ENCODE results near the gene ABCC10.
A peak's percentile ranks its signal among the peaks of the same experiment; 100 is the strongest.
"Not testable (repeated sequence)": the region's sequence is repeated elsewhere in the genome, so short reads cannot be mapped to it uniquely, and the experiment has no call there.

ABCC10 gene

DNA sequence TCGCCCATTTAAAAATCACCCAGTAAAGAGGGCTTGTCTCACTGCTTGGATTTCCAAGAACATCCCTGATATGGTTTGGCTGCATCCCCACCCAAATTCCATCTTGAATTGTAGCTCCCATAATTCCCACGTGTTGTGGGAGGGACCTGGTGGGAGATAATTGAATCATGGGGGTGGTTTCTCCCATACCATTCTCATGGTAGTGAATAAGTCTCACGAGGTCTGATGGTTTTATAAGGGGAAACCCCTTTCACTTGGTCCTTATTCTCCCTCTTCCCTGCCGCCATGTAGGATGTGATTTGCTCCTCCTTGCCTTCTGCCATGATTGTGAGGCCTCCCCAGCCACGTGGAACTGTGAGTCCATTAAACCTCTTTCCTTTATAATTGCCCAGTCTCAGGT is 39.9 kb downstream of the ABCC10 start:
- not testable (repeated sequence) for H3K9me3 Mint-ChIP-seq; H3K36me3 Mint-ChIP-seq (ENCODE audit: low read depth); H3K27ac Mint-ChIP-seq; H3K4me1 Mint-ChIP-seq (ENCODE audit: low read depth); H3K4me3 Mint-ChIP-seq
- H3K27me3 Mint-ChIP-seq, result peaks cover 32% of the 10 kb centered on the region

DNA sequence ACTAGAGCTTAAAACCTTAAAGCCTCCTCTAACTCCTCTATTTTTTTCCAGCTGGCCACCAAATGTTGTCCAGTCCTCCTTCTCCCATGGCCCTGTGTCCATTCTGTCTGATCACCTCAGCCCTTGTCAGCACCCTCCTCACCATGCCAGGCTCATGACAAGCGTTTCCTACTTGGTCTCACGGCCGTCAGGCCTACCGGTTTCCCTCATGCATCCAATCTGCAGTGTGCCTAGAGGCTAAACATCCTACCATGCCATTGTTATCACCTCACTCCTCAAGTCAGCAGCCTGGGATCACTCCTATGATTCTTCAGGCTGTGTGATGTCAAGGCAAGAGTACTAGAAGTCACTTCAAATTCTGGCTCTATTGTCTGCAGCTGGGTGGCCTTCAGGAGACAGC is 40.4 kb downstream of the ABCC10 start:
- no peaks in the 10 kb centered on the region for H3K36me3 Mint-ChIP-seq (ENCODE audit: low read depth)
- peaks cover 27% of the 10 kb centered on the region for H3K27me3 Mint-ChIP-seq
- H3K27ac Mint-ChIP-seq, result no peak overlapping the region

DNA sequence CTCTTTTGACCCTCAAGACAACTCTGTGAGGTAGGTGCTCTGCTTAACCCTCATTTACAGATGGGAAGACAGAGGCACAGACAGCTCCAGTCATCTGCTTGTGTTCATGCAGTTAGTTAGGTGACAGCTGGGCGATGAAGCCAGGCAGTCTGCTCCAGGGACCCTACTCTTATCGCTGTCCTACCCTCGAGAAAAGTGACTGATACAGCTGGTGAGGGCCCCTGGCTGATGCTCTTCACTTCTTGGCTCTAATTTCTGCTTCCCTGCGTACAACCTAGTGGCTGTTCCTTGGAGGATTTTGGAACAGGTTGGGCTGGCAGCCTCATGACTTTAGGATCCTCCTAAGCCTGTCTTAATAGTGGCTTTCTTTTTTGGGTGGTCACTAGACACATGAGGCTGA is 40.9 kb downstream of the ABCC10 start:
- H3K4me1 Mint-ChIP-seq (ENCODE audit: low read depth), result no peaks in the 10 kb centered on the region
- no peak overlapping the region for H3K4me3 Mint-ChIP-seq
- H3K27me3 Mint-ChIP-seq, result peaks cover 23% of the 10 kb centered on the region
- no peaks in the 10 kb centered on the region for H3K36me3 Mint-ChIP-seq (ENCODE audit: low read depth)
- H3K9me3 Mint-ChIP-seq, result no peaks in the 10 kb centered on the region
- no peak overlapping the region for H3K27ac Mint-ChIP-seq

More for the DNA sequence above, 40.4 kb downstream of the ABCC10 start:
- no peak overlapping the region for H3K4me3 Mint-ChIP-seq
- H3K4me1 Mint-ChIP-seq (ENCODE audit: low read depth), result no peaks in the 10 kb centered on the region
- H3K9me3 Mint-ChIP-seq, result no peaks in the 10 kb centered on the region

DNA sequence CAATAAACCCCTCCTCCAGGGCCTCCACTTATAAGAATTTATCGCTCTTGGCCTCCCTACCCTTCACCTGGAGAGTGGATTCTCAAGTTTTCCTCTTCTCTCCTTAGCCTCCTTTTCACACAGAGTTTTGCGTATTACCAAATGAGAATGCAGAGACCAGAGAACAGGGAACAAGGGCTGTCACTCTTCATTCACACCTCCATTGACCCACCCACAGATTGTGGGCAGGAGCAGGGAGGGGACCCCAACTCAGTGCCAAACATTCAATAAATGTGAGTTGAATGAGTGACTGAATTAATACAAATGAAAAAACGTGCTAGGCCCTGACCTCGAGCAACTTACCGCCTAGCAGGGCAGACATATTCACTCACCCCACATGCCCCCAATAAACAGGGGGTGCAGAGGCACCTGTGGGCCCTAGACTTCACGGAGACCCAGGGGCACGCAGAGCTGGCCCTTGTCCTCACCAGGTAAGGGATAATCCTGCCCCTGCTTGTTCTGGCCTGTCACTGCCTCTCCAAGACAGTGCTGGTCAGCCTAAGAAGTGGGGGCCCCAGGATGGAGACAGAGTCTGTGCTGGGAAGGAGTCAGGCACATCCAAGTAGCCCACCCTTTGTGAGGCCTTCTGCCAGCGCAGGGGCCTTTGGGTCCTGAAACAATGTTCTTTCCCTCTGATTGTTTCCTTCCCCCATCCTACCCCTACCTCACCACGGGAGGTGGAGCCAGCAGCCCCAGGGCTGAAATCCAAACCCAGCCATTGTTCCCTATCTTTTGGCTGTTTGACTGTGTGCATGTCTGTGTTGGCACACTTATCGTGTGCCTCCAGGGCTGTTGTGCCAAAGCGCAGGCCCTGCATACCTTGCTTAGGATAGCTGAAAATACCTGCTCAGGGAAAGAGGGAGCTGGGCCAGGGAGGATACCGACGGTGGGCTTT is 41.7 kb downstream of the ABCC10 start:
- Mint-ChIP-seq H3K36me3 (ENCODE audit: low read depth) (no peaks in the 10 kb centered on the region), H3K4me3 (no peak overlapping the region), H3K27me3 (peaks cover 22% of the 10 kb centered on the region), H3K9me3 (no peaks in the 10 kb centered on the region), H3K27ac (no peak overlapping the region), H3K4me1 (ENCODE audit: low read depth) (no peaks in the 10 kb centered on the region)

DNA sequence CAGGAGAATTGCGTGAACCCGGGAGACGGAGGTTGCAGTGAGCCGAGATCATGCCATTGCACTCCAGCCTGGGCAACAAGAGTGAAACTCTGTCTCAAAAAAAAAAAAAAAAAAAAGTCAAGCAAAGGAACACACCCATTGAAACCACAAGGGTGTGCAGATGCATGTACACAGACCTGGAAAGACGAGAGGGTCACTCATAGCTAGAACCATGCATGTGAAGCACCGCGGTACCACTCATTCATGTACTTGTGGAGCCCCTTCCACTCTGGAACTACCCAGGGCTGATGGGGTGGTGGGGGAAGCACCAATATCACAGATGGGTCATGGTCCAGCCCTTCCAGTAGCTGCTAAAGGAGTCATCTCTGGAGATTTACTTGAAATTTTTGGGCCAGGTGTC is 42.6 kb downstream of the ABCC10 start:
- Mint-ChIP-seq H3K36me3 (ENCODE audit: low read depth) (no peaks in the 10 kb centered on the region), H3K27me3 (peaks cover 22% of the 10 kb centered on the region), H3K9me3 (no peaks in the 10 kb centered on the region), H3K27ac (no peak overlapping the region), H3K4me3 (no peak overlapping the region), H3K4me1 (ENCODE audit: low read depth) (no peaks in the 10 kb centered on the region)

DNA sequence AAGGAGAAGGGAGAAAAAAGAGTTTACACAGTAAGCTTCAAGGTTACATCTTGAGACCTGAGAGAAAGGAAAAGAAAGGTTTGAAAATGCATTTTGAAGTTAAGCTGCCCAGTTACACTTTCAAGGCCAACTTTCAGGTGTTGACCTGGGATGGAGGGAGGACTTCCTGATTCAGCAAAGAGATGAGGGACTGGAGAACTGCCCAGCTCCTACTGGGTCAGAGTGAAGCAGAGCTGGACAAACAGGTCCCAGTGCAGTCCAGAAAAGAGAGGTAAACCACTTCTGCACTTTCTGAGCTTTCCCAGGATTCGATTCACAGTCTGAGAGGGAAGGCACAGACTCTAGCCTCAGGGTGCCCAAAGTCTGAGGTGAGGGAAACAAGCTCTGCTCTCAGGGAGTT is 44.1 kb downstream of the ABCC10 start:
- H3K36me3 Mint-ChIP-seq (ENCODE audit: low read depth), result no peaks in the 10 kb centered on the region
- no peak overlapping the region for H3K27ac Mint-ChIP-seq
- H3K4me3 Mint-ChIP-seq, result no peak overlapping the region
- peaks cover 19% of the 10 kb centered on the region for H3K27me3 Mint-ChIP-seq
- no peaks in the 10 kb centered on the region for H3K4me1 Mint-ChIP-seq (ENCODE audit: low read depth)
- H3K9me3 Mint-ChIP-seq, result no peaks in the 10 kb centered on the region

DNA sequence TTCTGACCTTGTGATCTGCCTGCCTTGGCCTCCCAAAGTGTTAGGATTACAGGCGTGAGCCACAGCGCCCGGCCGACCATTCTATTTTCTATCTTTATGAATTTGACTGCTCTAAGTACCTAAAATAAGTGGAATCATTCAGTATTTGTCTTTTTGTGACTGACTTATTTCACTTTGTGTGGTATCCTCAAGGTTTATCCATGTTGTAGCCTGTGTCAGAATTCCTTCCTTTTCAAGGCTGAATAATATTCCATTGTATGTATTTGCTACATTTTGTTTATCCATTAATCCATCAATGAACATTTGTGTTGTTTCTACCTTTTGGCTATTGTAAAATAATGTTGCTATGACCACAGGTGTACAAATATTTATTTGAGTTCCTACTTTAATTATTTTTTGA is 45.2 kb downstream of the ABCC10 start:
- no peak overlapping the region for H3K27ac Mint-ChIP-seq
- peaks cover 10% of the 10 kb centered on the region for H3K4me1 Mint-ChIP-seq (ENCODE audit: low read depth)
- peaks cover 14% of the 10 kb centered on the region for H3K27me3 Mint-ChIP-seq
- no peak overlapping the region for H3K4me3 Mint-ChIP-seq
- no peaks in the 10 kb centered on the region for H3K9me3 Mint-ChIP-seq
- no peaks in the 10 kb centered on the region for H3K36me3 Mint-ChIP-seq (ENCODE audit: low read depth)

DNA sequence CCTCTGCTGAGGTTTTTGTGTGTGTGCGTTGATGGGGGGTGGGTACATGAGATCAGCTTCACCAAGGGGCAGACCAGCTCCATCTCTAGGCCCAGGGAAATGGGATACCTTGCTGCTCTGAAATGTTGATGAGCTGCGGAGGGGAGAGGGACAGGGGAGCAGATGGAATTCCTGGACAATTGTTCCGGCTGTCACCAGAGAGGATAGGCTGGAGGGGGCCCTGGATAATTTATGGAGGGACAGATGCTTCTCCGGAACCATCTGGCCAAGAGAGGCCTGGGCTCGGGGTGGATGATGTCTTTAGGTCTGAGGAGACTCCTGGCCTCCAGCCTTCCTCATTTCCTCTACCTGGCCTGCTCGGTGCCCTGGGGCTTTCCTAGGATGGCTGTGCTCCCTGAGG is 48.2 kb downstream of the ABCC10 start:
- H3K4me1 Mint-ChIP-seq (ENCODE audit: low read depth), result peaks cover 32% of the 10 kb centered on the region
- no peak overlapping the region for H3K4me3 Mint-ChIP-seq
- H3K9me3 Mint-ChIP-seq, result no peaks in the 10 kb centered on the region
- no peaks in the 10 kb centered on the region for H3K36me3 Mint-ChIP-seq (ENCODE audit: low read depth)
- H3K27ac Mint-ChIP-seq, result no peak overlapping the region
- H3K27me3 Mint-ChIP-seq, result peaks cover 7% of the 10 kb centered on the region

DNA sequence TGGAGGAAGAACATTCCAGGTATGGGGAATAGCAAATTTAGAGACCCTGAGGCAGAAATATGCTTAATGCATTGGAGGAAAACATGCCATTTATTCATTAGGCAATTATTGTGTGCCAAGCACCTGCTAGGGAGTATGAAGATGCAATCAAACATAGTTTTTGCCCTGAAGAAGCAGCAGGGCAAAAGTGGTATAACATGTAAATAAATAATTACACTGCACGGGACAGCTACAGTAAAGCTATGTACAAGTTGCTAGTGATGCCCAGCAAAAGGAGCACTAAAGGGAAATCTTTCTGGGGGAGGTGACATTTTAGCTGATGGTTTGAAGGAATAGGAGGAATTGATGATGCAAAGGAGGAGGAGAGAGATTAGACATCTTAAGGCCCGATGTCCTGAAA is 49.4 kb downstream of the ABCC10 start:
- Mint-ChIP-seq H3K27me3 (no peaks in the 10 kb centered on the region), H3K36me3 (ENCODE audit: low read depth) (peaks cover 2% of the 10 kb centered on the region), H3K9me3 (no peaks in the 10 kb centered on the region), H3K27ac (peak overlapping the region; percentile 85), H3K4me1 (ENCODE audit: low read depth) (peaks cover 41% of the 10 kb centered on the region), H3K4me3 (peak overlapping the region; percentile 97)

DNA sequence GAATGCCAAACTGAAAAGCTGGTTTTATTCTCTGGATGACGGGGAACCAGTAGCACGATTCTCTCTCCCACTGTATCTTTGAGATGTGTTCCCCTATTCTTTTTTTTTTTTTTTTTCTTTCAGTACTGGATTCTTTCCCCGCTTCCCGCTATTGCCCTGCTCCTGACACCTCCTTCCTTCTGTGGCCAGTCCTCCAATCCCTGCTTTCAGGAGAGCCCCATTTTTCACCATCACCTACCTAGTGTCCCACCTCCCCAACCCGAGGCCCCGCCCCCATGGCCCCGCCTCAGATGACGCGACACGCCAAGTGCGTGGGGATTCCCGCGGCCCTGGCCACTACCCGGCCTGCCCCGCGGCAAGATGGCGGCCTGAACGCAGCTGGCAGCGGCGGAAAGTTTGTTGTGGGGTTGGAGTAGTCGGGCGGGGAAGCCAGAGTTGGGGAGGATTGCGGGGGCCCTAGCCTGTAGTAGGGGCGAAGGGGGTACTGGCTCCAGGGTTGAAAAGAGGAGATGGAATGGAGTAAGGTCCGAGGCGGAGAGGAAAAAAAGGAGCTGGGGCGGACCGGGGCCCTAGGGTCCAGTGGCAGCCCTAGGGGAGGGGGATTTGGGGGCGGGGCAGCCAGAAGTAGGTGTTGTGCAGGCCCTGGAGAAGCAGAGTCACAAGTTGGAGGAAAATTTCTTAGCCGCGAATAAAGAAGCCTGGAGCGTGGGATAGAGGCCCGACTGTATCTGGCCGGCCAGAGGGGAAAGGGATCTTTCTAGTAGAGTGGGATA is 50.1 kb downstream of the ABCC10 start, which contains the start of gene TJAP1:
TJAP1 (plus strand) TSS at position 336 of the 773 bp plus-strand sequence. CDS start 21,432 bp downstream, outside the sequence.
- peaks cover 47% of the 10 kb centered on the region for H3K4me1 Mint-ChIP-seq (ENCODE audit: low read depth)
- H3K27ac Mint-ChIP-seq, result peak within 1 kb of the TSS; percentile 85
- H3K9me3 Mint-ChIP-seq, result no peaks in the 10 kb centered on the region
- H3K27me3 Mint-ChIP-seq, result no peaks in the 10 kb centered on the region
- H3K36me3 Mint-ChIP-seq (ENCODE audit: low read depth), result peaks cover 5% of the 10 kb centered on the region
- H3K4me3 Mint-ChIP-seq, result peak within 1 kb of the TSS; percentile 97

DNA sequence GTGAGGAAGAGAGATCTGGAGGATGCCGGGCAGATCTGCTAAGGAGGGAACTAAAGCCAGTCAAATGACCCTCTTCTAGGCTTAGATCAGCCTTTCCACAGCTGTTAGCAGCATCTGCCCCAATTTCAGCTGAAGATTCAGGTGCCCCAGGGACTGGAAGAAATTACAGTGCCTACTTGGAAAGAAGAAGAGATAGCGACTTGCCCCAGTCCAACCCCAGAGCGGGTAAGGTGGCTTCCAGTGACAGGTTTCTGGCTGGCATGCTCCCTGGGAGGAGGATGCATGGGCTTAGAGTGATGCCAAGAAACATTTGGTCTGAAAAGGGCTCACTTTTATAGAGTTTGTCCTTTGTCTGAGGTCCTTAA is 50.6 kb downstream of the ABCC10 start:
- Mint-ChIP-seq H3K27me3 (no peaks in the 10 kb centered on the region), H3K4me1 (ENCODE audit: low read depth) (peaks cover 49% of the 10 kb centered on the region), H3K36me3 (ENCODE audit: low read depth) (peaks cover 5% of the 10 kb centered on the region)

DNA sequence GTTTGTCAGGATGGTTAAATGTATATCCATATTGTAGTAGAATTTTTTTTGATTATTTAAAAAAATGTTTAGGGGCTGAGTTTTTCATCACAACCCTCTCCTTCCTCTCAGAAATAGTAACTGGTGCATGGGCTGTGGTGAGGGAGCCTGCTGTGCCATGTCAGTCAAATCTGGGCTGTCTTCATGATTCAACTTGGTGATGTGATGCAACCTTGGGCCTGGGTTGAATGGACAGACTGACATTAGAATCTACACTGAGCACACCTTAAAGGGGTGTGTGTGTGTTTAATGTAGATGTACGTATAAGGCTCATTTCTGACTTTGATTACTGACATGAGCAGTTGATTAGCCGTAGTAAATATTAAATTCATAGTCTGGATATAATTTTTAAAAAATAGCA is 53.7 kb downstream of the ABCC10 start:
- H3K27ac Mint-ChIP-seq, result no peak overlapping the region

More for the DNA sequence above, 50.6 kb downstream of the ABCC10 start:
- Mint-ChIP-seq H3K9me3 (no peaks in the 10 kb centered on the region), H3K4me3 (peak overlapping the region; percentile 97), H3K27ac (peak overlapping the region; percentile 85)

DNA sequence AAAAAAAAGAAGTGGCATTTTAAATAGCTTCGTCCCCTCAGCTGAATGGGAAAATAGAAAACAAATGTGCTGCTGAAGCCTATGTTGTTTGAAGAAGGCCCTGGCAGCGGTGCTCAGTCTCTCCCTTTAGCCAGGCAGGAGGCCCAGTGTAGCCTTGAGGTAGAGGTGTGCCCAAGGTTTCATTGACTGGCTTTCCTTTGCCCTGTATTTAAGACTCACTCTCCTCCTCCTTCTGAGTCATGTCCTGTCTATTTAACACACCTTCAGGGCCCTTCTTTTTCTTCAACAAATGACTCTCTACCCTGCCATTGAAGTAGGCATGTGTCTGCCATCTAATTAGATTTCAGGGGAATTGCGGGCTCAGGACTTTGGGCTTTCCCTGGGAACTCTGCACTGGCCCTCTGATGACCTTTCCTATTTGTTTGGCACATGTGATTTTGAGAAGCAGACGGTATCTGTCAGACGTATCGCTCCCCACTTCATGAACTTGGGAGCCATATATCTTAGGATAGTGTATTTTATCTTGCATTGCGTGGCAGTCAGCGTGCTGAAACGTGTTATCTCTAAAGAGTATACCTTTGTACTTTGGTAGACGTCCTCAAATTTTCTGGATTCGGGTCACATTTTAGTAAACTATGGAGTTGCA is 54.4 kb downstream of the ABCC10 start:
- Mint-ChIP-seq H3K4me1 (ENCODE audit: low read depth) (peaks cover 50% of the 10 kb centered on the region), H3K9me3 (no peaks in the 10 kb centered on the region), H3K36me3 (ENCODE audit: low read depth) (peaks cover 11% of the 10 kb centered on the region), H3K27me3 (no peaks in the 10 kb centered on the region), H3K27ac (no peak overlapping the region), H3K4me3 (no peak overlapping the region)

More for the DNA sequence above, 53.7 kb downstream of the ABCC10 start:
- H3K4me3 Mint-ChIP-seq, result no peak overlapping the region
- H3K4me1 Mint-ChIP-seq (ENCODE audit: low read depth), result peaks cover 53% of the 10 kb centered on the region
- H3K36me3 Mint-ChIP-seq (ENCODE audit: low read depth), result peaks cover 9% of the 10 kb centered on the region
- H3K27me3 Mint-ChIP-seq, result no peaks in the 10 kb centered on the region
- no peaks in the 10 kb centered on the region for H3K9me3 Mint-ChIP-seq

DNA sequence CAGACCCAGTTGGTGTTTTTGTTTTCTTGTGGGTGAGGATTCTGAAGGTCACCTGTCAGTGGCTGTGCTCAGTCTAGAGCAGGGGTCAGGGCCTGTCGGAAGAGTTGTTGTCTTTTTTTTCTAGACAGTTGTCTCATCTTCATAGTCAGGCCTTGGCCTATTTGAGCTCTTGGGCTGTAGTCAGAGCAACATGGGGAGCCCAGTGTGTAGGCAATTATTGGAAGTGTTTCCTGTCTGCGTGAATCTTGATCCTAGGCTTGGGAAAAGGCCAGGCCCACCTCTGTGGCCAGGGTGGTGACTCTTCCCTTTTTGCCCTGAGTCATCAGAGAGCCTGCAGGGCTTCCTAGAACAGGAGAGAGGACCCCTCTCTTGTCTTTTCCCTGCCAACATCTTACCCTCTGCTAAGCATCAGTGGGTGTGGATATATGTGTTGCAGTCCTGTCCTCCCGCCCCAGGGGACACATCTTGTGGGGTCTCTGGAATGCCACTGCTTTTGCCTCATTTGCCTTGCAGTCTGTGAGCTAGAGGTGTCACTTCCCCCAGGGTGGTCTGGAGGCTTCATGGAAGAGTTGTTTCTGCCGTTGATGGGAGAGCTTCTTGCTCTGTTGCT is 61.4 kb downstream of the ABCC10 start:
- Mint-ChIP-seq H3K36me3 (ENCODE audit: low read depth) (peaks cover 14% of the 10 kb centered on the region), H3K9me3 (no peaks in the 10 kb centered on the region), H3K27ac (no peak overlapping the region), H3K4me3 (no peak overlapping the region), H3K27me3 (no peaks in the 10 kb centered on the region), H3K4me1 (ENCODE audit: low read depth) (peaks cover 8% of the 10 kb centered on the region)

Measured in stimulated activated naive CD8-positive, alpha-beta T cell treated with anti-CD3 and anti-CD28 coated beads, Interleukin-15, Interleukin-2, amounts not matched to agents 100 ng/mL and 50 ng/mL, for 24 hours (primary cell).